ENCODE measurements around the gene TP63.

Gene TP63

DNA sequence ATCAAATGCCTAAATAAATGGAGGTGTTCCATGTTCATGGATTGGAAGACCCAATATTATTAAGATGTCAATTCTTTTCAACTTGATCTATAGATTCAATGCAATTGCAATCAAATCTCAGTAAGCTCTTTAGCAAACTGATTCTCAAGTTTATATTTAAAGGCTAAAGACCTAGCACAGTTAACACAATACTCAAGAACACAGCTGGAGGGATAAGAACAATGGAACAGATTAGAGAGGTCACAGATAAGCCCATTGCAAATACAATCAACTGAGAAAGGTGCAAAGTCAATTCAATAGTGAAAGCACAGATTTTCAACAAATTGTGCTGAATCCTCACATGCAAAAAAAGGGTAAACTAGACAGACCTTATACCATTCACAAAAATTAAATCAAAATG lies 290.6 kb downstream of the TP63 start:
- no peak overlapping the region for H3K9ac ChIP-seq
- no peaks in the 10 kb centered on the region for H3K36me3 ChIP-seq
- TF ChIP-seq Cebpa-rat (IDR thresholded peaks at IDR 0.05), result no peak
- no peaks in the 10 kb centered on the region for H4K20me1 ChIP-seq
- no peaks in the 10 kb centered on the region for H3K27me3 ChIP-seq
- no peak overlapping the region for H3K4me3 ChIP-seq
- no peaks in the 10 kb centered on the region for H3K9me3 ChIP-seq
- H3K27ac ChIP-seq, result no peak overlapping the region
- H3K4me2 ChIP-seq, result no peak overlapping the region
- H3K4me1 ChIP-seq, result no peaks in the 10 kb centered on the region

DNA sequence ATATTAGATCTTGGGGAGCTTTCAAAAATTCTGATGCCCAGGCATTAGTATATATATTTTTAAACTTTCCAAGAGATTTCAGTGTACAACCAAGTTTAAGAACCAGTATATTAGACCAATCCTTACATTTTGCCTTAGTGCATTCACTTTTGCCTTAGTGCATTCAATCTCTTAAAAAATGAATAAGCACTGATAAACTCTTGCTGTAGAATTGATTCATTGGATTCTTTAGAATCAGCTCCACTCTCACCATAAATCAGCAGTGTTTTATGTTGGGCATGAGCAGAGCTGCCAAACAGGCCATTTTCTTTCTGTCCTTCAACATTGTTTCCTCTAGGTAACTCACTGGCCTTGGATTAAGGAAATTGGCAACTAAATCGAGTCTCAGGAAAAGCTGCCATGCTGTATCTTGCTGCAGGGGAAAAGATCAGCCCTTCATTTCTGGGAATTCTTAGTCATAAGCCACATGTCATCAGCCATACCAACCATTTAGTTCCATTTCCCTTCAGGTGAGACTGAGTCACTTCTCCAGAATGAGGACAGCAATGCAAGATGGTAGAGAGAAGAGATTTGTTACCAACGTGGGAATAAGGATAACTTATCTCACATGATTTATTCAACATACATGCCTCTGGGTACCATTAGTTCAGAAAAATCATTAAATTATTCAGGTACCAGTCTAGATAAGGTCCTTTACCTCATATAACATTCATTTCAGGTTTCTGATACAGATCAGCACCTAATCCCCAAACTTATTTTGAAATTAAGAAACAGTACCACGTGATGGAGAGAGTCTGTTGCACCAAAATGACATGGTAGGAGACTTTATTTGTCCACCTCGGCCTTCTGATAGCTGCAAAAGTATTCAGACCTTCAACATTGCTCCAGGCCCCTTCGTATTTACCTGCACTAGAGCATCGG lies 297.0 kb downstream of the TP63 start:
- no peak for TF ChIP-seq Cebpa-rat (IDR thresholded peaks at IDR 0.05)
- Histone ChIP-seq H3K4me2 (no peak overlapping the region), H3K27me3 (no peaks in the 10 kb centered on the region), H3K4me3 (no peak overlapping the region), H3K36me3 (no peaks in the 10 kb centered on the region), H3K4me1 (no peaks in the 10 kb centered on the region), H3K9me3 (no peaks in the 10 kb centered on the region), H3K27ac (no peak overlapping the region), H3K9ac (no peak overlapping the region), H4K20me1 (no peaks in the 10 kb centered on the region)

DNA sequence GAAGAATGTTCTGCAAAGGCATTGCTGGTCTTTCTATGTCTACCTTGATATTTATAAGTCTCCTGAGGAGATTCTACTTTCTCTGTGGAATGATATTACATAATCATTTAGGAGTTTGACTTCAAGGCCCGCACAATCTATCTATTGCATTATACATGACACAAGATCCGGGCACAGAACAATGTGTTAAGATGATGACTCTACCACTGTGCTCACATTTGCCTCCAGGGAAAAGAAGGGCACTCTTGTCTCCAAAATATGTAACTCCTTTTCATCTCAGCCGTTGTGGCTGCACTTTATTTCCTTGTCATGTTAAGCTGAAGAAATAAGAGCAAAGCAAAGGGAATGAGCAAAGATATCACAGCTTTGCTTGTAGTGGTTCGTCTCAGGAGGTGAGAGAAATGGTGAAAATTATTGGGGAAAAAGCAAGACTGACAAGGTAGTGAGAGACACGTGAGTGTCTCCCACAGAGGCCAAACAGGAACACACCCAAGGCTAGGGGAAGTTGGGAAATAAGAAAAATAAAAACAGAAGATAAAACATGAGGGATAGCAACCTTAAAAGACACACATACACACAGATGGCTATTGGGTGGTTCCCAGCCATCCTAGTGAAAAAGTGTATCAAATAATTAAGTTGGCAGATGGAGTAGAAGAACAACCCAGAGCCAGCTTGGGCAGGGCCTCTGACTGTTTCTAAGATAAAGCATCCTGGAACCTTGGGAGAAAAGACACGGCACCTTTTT lies 305.2 kb downstream of the TP63 start:
- Histone ChIP-seq H3K27me3 (no peaks in the 10 kb centered on the region), H3K9ac (no peak overlapping the region), H3K36me3 (no peaks in the 10 kb centered on the region), H4K20me1 (no peaks in the 10 kb centered on the region), H3K9me3 (peaks cover 7% of the 10 kb centered on the region; the same call in 1 of the 2 replicates), H3K4me2 (no peak overlapping the region), H3K4me3 (no peak overlapping the region), H3K27ac (no peak overlapping the region), H3K4me1 (no peaks in the 10 kb centered on the region)
- no peak for TF ChIP-seq Cebpa-rat (IDR thresholded peaks at IDR 0.05)

DNA sequence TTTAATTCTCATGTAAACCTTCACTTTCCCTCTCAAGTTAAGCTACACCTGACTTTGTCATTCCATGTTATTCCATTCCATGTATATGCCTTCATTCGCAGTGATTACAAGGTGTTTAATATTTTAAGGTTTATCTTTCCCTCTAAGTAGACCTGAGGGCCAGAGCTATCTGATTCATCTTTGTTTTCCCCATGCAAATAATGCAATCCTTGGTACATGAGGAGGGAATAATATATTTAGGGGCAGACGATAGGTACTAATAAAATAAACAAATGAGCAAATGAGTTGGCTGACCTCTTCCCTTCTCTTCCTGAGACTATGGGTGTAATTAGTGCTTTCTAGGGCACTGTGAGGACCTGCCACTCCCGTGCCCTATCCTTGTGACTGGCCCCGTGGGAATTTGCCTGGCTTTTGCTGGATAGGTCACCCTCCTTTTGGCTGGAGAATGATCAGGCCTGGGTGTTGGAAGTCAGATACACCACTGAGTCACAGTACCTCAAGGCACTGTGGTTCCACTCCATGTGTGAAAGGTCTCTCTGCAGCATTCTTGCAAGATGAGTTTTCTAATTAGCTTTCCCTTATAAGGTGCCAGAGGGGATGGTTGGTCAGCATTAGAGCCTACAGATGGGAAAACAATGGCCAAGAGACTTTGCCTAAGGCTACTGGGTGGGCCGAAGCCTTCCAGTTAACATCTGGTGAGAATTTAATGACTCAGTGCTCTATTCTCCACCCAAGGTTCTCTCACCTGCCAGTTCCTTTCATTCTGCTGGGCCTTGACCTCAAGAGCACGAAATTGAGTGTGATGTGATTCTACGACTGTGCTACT lies 306.3 kb downstream of the TP63 start:
- no peaks in the 10 kb centered on the region for H4K20me1 ChIP-seq
- no peak overlapping the region for H3K9ac ChIP-seq
- H3K4me3 ChIP-seq, result no peak overlapping the region
- H3K4me2 ChIP-seq, result no peak overlapping the region
- H3K9me3 ChIP-seq, result peaks cover 7% of the 10 kb centered on the region; the same call in 1 of the 2 replicates
- no peaks in the 10 kb centered on the region for H3K27me3 ChIP-seq
- H3K36me3 ChIP-seq, result no peaks in the 10 kb centered on the region
- TF ChIP-seq Cebpa-rat (IDR thresholded peaks at IDR 0.05), result no peak
- no peaks in the 10 kb centered on the region for H3K4me1 ChIP-seq
- H3K27ac ChIP-seq, result no peak overlapping the region

DNA sequence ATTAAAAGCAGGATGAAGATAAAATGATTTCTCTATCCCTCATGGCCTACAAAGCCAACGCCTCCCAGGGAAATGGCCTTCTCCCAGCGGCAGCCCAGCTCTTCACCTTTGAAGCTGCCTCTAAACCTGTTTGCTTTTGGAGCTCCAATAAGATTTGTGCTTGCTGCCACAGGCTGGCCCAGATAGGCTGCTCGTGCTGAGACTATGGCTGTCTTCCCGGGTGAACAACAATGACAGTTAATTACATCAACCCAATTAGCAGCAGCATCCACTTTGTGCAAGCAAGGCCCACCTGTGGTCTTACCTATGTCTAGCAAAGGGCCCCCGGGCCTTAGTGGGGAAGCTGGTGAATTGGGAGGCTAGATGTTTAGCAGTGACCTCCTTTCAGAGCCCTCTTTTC lies 309.9 kb downstream of the TP63 start:
- no peaks in the 10 kb centered on the region for H3K36me3 ChIP-seq
- H3K27me3 ChIP-seq, result no peaks in the 10 kb centered on the region
- no peak overlapping the region for H3K4me3 ChIP-seq
- no peak overlapping the region for H3K9ac ChIP-seq
- H3K4me2 ChIP-seq, result no peak overlapping the region
- no peaks in the 10 kb centered on the region for H3K9me3 ChIP-seq
- H4K20me1 ChIP-seq, result no peaks in the 10 kb centered on the region
- TF ChIP-seq Cebpa-rat (IDR thresholded peaks at IDR 0.05), result no peak
- H3K27ac ChIP-seq, result no peak overlapping the region
- no peaks in the 10 kb centered on the region for H3K4me1 ChIP-seq

DNA sequence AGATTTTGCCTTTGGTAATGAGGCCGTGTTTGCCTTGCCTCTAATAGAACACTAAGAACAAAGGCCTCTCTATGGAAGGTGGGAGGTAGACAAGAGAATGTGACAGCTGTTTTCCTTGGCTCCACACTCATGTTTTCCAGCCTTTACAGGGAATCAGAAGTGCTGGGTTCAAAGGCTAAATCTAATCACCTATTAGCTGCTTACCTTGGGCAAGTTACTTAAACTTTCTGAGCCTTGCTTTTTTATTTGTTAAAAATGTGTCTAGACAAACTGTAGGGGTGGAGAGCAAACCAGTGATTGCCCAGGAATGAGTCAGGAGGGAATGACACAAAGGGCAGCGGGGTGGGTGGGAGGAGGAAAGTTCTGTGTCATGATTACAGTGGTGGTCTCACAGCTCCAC lies 310.5 kb downstream of the TP63 start:
- no peaks in the 10 kb centered on the region for H3K9me3 ChIP-seq
- H3K27me3 ChIP-seq, result no peaks in the 10 kb centered on the region
- H3K9ac ChIP-seq, result no peak overlapping the region
- no peaks in the 10 kb centered on the region for H3K4me1 ChIP-seq
- H3K36me3 ChIP-seq, result no peaks in the 10 kb centered on the region
- no peaks in the 10 kb centered on the region for H4K20me1 ChIP-seq
- TF ChIP-seq Cebpa-rat (IDR thresholded peaks at IDR 0.05), result no peak
- no peak overlapping the region for H3K4me2 ChIP-seq
- H3K27ac ChIP-seq, result no peak overlapping the region
- no peak overlapping the region for H3K4me3 ChIP-seq

DNA sequence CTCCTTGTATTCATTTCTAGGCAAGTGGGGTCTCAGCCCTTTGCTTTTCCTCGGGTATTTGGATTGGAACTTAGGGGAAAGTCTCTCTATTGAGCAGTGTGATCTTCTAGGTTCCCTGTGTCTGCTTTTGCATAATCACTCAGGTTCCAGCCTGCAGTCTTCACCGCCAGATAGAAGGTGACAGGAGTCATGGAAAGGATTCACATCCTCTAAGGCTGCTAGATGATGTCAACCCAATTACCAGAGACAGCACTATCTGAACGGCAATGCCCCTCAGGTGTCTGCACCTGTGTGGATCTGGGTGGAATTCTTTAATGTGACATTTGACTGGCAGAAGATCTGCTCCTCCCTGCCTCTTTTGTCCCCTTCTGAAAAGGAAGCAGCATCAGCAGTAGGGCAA lies 311.8 kb downstream of the TP63 start:
- Histone ChIP-seq H3K36me3 (no peaks in the 10 kb centered on the region), H3K27me3 (no peaks in the 10 kb centered on the region), H3K4me1 (no peaks in the 10 kb centered on the region), H3K27ac (no peak overlapping the region), H3K9ac (no peak overlapping the region), H4K20me1 (no peaks in the 10 kb centered on the region), H3K9me3 (no peaks in the 10 kb centered on the region), H3K4me2 (no peak overlapping the region), H3K4me3 (no peak overlapping the region)
- TF ChIP-seq Cebpa-rat (IDR thresholded peaks at IDR 0.05), result no peak

DNA sequence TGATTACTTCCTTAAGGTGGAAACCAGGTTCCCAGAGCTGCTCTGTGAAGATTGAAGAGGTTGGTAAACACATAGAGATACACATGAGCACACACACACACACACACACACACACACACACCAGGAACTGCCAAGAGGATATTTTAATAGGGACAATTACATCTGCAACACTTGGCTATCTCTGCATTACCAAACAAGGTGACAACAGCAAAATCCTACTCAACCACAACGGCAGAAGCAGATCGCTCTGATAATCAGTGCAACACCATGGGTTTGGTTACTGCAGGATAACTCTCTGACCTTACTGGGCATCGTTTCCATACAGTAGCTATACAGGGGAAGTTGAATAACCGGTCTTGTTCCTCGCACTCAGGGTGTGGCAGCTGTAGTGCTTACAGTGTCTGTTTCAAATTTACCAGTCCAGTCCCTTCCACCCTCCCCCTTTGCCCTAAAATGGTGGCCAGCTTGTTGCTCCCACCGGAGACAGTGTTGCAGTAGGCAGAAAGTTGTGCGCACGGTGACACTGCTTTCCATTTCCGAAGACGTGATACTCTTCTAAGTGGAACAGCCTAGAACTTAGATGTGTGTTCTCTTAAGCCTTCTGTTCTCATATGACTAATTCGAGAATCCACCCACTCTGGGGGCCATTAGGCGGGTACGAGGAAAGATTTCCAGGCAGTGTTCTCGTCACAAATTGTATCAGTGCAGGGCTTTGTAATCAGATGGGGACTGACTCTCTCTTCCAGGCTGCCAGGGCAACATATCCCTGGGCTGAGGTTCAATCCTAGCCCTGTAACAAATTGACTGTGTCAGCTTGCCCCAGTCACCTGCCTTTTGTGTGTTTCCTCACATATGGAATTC lies 313.3 kb downstream of the TP63 start:
- Histone ChIP-seq H3K4me3 (no peak overlapping the region), H3K36me3 (no peaks in the 10 kb centered on the region), H3K4me2 (no peak overlapping the region), H3K4me1 (no peaks in the 10 kb centered on the region), H3K9me3 (no peaks in the 10 kb centered on the region), H3K27ac (no peak overlapping the region), H3K9ac (no peak overlapping the region), H3K27me3 (no peaks in the 10 kb centered on the region), H4K20me1 (no peaks in the 10 kb centered on the region)
- no peak for TF ChIP-seq Cebpa-rat (IDR thresholded peaks at IDR 0.05)
